HL-60/S4 treated with phorbol 12-myristate 13-acetate at 8.2 ng/mL for 4 days and 3 days (cell line): ENCODE measurements around the gene NSRP1.
"Not testable (repeated sequence)": the region's sequence is repeated elsewhere in the genome, so short reads cannot be mapped to it uniquely, and the experiment has no call there.

ENCODE experiments used
- in situ Hi-C: fragments of 300-500 bp; cut with MboI; formaldehyde crosslinking; loops from 2 replicates; pipeline ENCODE4 v1.15.0; 2022; ENCODE audit warnings: low sequenced_read_pairs

NSRP1 gene

GRCh38 chr17:30117675-30118081, 1.1 kb downstream of the NSRP1 start:
- in situ Hi-C loops, result no loop called here

- in situ Hi-C loops, result not testable (repeated sequence)
These were observed 2.0 kb downstream of the NSRP1 start for GRCh38 chr17:30118635-30119034.

- in situ Hi-C loops, result no loop called here
These were observed 7.7 kb downstream of the NSRP1 start for GRCh38 chr17:30124273-30124796.

- in situ Hi-C loops, result no loop called here
These were observed 13.5 kb downstream of the NSRP1 start for GRCh38 chr17:30130121-30130520.

- in situ Hi-C loops, result no loop called here
These were observed 16.0 kb downstream of the NSRP1 start for GRCh38 chr17:30132615-30133014.

GRCh38 chr17:30133197-30133596, 16.6 kb downstream of the NSRP1 start:
- in situ Hi-C loops, result no loop called here

GRCh38 chr17:30134551-30134950, 17.9 kb downstream of the NSRP1 start:
- in situ Hi-C loops, result no loop called here

DNA sequence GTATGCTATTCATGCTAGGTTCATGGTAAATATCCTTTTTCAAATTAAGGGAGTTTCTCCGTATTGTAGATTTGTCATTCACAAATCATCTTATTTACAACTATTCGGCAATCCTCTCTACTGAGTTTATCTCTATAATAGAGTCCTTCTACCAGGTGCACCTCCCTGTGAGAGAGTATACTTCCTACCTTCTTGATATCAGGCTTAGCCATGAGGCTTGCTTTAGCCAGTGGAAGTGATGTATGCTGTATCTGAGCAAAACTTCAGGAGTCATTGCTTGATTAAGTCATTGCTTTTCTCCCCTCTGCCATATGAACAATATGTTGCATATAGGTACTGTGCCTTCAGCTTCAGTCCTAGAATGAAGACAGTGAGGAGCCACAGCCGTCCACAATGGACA, 20.5 kb downstream of the NSRP1 start:
- in situ Hi-C loops, result no loop called here

GRCh38 chr17:30147860-30148259, 31.2 kb downstream of the NSRP1 start:
- in situ Hi-C loops, result not testable (repeated sequence)

DNA sequence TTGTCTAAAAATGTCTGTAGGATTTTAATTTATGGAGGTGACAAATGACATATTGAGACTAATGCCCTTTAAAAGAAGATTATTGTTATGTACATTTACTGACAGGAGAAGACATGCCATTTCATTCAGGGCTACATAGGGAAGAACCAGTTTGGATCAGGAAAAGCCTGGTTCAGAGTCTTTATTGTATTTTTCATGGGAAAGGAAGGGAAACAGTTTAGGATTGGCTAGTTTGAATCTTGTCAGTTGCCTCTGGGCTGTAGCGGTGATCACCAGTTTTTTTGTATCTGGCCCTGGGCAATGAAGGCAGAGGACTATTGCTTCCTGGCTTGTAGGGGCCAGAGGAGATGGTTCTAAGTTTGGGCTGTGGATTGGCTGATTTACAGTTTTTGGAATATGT, 31.8 kb downstream of the NSRP1 start:
- in situ Hi-C loops, result no loop called here

- in situ Hi-C loops, result no loop called here
These were observed 34.9 kb downstream of the NSRP1 start for GRCh38 chr17:30151471-30151870.

DNA sequence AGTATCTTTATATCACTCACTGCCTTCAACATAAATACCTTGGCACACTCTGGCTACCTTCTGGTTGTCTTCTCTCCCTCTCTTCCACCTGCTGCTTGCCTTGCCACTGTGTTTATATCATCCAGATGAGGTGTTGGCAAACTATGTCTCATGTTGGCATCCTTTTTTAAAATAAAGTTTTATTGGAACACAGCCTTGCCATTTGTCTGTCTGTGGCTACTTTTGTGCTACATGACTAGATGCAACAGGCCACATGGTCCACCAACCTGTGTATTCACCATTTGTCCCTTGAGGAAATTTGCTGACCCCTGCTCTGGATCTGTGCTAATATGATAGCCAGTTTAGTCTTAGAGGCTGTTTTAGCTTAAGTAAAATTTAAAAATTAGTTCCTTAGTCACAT, 36.8 kb downstream of the NSRP1 start:
- in situ Hi-C loops, result no loop called here

DNA sequence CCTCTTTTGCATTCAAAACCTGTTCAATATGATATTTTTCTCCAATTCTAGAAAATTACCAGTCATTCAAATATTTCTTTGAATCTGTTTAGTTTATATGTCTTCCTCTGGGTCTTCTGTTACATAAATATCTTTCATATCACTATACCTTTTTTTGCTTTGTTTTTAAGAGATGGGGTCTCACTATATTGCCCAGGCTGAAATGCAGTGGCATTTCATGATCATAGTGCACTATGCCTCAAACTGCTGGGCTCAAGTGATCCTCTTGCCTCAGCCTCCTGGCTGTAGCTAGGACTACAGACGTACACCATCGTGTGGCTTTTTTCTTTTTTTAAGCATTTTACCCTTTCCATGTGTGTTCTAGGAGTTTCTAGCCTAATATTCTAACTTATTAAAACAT, 38.8 kb downstream of the NSRP1 start:
- in situ Hi-C loops, result no loop called here

- in situ Hi-C loops, result no loop called here
These were observed 42.4 kb downstream of the NSRP1 start for GRCh38 chr17:30158896-30159625.

DNA sequence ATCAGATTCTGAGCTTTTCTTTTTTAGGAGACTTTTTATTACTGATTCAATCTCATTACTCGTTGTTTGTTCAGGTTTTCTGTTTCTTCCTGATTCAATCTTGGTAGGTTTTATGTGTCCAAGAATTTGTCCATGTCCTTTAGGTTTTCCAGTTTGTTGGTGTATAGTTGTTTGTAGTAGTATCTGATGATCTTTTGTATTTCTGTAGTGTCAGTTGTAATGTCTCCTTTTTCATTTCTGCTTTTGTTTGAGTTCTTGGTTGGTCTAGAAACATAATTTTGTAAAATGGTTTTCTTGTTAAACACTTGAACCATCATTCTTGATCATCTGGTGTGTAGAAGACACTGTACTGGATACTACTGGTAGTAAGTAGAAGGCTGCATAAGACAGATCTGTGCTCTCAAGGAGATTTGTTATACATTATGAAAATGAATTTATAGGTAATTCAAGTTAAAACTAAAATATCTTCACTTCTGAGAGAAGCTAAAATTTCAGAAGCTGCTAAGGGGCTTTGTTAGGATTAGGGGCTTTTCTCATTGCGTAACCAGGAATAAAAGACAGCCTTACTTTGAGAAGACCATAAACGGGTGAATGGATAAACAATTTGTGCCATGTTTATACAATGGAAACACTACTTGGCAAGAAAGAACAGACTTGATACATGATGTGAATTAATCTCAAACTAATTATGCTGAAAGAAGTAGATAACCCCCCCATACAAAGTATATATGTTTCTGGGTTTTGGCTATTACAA, 44.0 kb downstream of the NSRP1 start:
- in situ Hi-C loops, result no loop called here

GRCh38 chr17:30161601-30162000, 45.0 kb downstream of the NSRP1 start:
- in situ Hi-C loops, result no loop called here

DNA sequence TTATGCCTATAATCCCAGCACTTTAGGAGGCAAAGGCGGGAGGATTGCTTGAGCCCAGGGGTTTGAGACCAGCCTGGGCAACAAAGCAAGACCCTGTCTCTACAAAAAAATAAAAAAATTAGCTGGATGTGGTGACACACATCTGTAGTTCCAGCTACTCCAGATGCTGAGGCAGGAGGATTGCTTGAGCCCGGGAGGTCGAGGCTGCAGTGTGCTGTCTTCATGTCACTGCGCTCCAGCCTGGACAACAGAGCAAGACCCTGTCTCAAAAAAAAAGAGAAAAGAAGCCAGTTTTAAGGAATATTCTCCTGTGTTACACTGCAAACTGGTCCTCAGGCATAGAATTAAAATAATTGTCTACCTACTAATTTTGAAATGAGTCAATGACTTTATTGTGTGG, 47.9 kb downstream of the NSRP1 start:
- in situ Hi-C loops, result no loop called here

DNA sequence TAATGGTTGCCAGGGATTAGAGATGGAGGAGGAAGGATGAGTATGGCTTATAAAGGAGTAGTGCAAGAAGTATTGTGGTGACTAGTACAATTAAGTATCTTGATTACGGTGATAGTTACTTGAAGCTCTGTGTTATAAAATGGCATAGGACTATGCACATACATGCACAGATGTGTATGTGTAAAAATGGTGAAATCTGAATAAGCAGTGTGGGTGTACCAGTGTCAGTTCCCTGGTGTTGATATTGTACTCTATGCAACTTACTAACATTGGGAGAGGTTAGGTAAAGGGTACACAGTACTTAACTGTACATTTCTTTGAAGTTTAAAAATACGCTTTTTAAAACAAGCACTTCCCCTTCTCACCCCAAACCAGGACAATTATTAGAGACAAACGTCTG, 48.5 kb downstream of the NSRP1 start:
- in situ Hi-C loops, result no loop called here

DNA sequence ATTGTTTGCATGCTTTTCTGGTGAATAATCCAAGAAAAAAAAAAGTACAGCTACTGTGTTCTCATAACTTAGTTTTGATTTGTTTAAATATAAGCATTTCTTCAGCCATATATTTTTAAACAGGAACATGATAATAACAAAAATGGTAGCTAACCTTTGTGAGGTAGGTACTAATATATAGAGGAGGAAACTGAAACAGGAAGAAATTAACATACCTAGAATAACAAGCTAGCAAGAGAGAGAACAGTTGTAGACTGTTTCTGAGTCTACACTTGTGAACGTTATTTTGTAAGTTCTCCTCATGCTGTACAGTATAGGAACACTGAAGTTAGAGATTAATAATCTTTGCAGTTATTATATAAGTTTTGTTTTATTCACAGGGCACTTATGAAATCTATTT, 49.3 kb downstream of the NSRP1 start:
- in situ Hi-C loops, result no loop called here

DNA sequence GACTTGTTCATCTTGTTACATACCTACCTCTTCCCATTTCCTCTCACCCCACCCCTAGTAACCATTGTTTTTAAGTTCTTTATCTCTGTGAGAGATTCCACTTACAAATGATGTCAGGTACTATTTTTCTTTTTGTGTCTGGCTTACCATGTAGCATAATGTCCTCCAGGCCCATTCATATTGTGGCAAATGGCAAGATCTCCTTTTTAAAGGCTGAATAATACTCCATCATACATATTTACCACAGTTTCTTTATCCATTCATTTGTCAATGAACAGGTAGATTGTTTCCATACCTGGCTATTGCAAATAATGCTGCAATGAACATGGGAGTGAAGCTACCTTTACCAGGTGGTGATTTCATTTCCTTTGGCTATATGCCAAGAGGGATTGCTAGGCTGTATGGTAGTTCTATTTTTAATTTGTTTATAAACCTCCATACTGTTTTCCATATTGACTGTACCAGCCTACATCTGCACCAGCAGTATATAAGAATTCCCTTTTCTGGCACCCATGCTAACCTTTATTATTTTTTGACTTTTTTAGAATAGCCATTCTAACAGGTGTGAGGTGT, 53.9 kb downstream of the NSRP1 start:
- in situ Hi-C loops, result no loop called here

GRCh38 chr17:30172560-30172959, 55.9 kb downstream of the NSRP1 start:
- in situ Hi-C loops, result no loop called here

DNA sequence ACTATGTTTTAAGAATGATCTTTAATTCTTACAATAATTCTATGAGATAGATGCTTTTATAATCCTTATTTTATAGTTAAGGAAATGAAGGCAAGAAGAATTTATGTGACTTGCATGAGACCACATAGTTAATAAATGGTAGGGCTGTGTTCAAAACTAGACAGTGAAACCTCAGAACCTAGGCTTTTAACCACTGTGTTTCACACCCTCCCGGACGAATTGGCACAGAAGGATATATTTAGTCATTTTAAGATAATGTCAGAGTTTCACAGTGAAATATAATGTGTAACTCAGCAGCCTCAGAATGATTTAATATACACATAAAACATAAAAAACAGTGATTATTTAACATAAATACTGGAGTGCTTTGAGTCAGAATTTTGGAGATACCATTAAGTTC, 57.0 kb downstream of the NSRP1 start:
- in situ Hi-C loops, result no loop called here
